MM.1S (cell line): ENCODE results near the gene MAP3K5.

Experiments used
- CTCF ChIP-seq: fragments of 300-600 bp; sonication (generic); IDR thresholded peaks from 2 replicates; pipeline ENCODE4 v1.5.1; 2016; ENCODE audit warnings: antibody characterized with exemption, low read length, mixed read lengths
- EZH2 ChIP-seq: fragments of 300-600 bp; sonication (generic); optimal IDR thresholded peaks from 2 replicates; pipeline ENCODE3; 2017; ENCODE audit warnings: low read depth, mild to moderate bottlenecking, antibody characterized with exemption, low read length, mixed read lengths

DNA sequence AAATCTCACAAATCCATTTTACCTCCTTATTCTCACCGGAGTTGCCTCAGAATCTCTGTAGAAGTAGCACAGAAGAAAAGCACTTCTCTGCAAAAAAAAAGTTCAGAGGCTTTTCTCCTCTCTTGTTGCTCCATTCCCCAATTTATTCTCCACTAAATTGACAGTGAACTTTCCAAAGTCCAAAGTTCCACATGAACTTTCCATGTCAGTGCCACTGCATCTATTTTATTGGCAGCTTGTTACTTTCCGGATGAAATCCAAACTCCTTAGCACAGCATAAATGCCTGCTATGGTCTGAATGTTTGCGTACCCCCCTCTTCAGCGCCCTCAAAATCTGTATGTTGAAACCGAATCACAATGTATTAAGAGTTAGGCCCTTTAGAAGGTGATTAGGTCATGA lies 165.1 kb downstream of the MAP3K5 start:
- no peak for TF ChIP-seq CTCF
- TF ChIP-seq EZH2, result no peak
